Pancreas (tissue), 10 donors: Measurements from ENCODE around the gene WNK2. TPM values are rescaled to one million over a fixed set of nuclear protein-coding genes. Genes with fewer than 3 reads are reported as not detected.

Experiments used
- ATAC-seq, 4 donors: fragments of 200-7000 bp; cut with Tn5 transposase; one replicate each; pipeline versions ENCODE4 v1.8.0 to v1.9.1; 2020; ENCODE audit warnings: mild to moderate bottlenecking in 4 of 4, moderate library complexity in 4 of 4
- DNase-seq, 6 donors: peaks; one replicate each; pipeline ENCODE4 v3.0.0-alpha.2; 2020
- FAIRE-seq: peaks from 2 replicates; lab custom pipeline; 2012; peaks lifted over from hg19 to GRCh38; lab: Jason Lieb, UNC
- H3K27ac ChIP-seq, 4 donors: fragments of 200-600 bp; sonication (generic); 1 replicate in 3 of 4; 2 replicates in 1 of 4; pipeline versions ENCODE4 v1.5.0 to v1.8.0; 2020
- H3K27me3 ChIP-seq, 4 donors: fragments of 200-600 bp; one replicate each; pipeline ENCODE4 v1.8.0; 2021
- H3K36me3 ChIP-seq, 3 donors: fragments of 200-600 bp; sonication (generic) in 1 of 3; one replicate each; pipeline versions ENCODE4 v1.5.0 to v1.8.0; 2020 to 2021
- H3K4me1 ChIP-seq, 3 donors: fragments of 200-600 bp; one replicate each; pipeline ENCODE4 v1.8.0; 2021
- H3K4me3 ChIP-seq, 4 donors: fragments of 200-600 bp; sonication (generic) in 2 of 4; one replicate each; pipeline versions ENCODE4 v1.5.0 to v1.8.0; 2020 to 2021
- H3K9me3 ChIP-seq, 4 donors: fragments of 200-600 bp; one replicate each; pipeline ENCODE4 v1.8.0; 2021
- WGBS, 2 donors: extraction: QIAGEN DNeasy Blood & Tissue Kit; methylation state at CpG; one replicate each; pipeline ENCODE4 v1.1.7; 2013; 5-methylcytosine and 5-hydroxymethylcytosine counted together
- intact Hi-C, 3 donors: fragments of 100-400 bp; cut with DNase I; formaldehyde crosslinking; loops; one replicate each; pipeline versions ENCODE4 v1.11.1 to v1.14.2; 2022
- polyA plus RNA-seq, 2 donors: library from polyadenylated mRNA; stranded (reverse); fragments of 200-250 nt; gene quantifications; one replicate each; pipeline ENCODE4 v1.2.3, GENCODE V29; 2013
- total RNA-seq, 6 donors: library from RNA; stranded (reverse); fragmentation: NEBNext Ultra II Directional in 4 of 6; extraction: Animal tissue kit (Norgen Biotek cat#: 25700) in 4 of 6; gene quantifications; one replicate each; pipeline versions ENCODE4 v1.2.1 to v1.2.4, GENCODE V29; 2021 to 2023
- TF ChIP-seq, protein P1 (sequence below), 4 donors: fragments of 200-600 bp; sonication (generic) in 3 of 4; IDR thresholded peaks; one replicate each; pipeline versions ENCODE4 v1.5.0 to v1.8.0; 2021; ENCODE audit warnings: antibody characterized with exemption in 4 of 4
- donor health status: healthy with polysubstance abuse.
- donor health status: DM: no; HTN: no; CAD: no; lungs with moderate emphysema.
- donor health status: DM: no; HTN: no; CAD: no.
- donor health status: control.
- donor health status: control.
- donor health status: Bipolar disorder and iron deficiency.
- donor health status: DM: yes; HTN: yes; CAD: no.
- donor health status: DM: no; HTN: no; CAD: no.
- donor health status: DM: no; HTN: no; CAD: no.
- donor health status: DM: yes; HTN: yes; CAD: no.

The WNK2 gene
- total and polyA plus RNA-seq, 8 donors = 53.5 to 121 (median 89.4) TPM

DNA sequence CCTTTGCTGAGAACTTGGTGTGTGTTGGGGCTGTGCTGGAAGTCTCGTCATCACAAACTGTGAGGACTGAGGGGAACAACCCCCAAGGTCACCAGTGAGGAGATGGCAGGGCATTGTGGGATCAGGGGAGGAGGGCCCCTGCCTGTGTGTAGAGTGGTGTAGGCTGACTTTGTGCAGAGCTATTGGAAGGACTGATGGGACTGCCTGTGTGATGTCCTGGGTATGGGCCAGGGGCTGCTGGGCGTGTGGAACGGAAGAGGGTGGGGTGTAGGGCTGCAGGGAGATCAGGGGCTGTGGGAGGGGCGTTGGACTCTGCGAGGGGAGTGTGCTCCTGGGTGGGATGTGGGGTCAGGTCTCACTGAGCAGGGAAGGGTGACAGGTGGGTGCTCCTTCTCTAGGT, 3.6 kb downstream of the WNK2 start:
- 31 to 42% methylated on average over 5 of the region's 5 CpGs for WGBS, 2 donors
- ATAC-seq (peak in 1 of 4 donors; percentile 0), DNase-seq (peak in 1 of 6 donors; percentile 66), FAIRE-seq (no peak)
- Histone ChIP-seq H3K4me3 (peak overlapping the region in 2 of 4 donors; percentile 67 to 76), H3K36me3 (no peaks in the 10 kb centered on the region), H3K27me3 (no peaks in the 10 kb centered on the region), H3K4me1 (peaks cover 22 to 41% (median 27%) of the 10 kb centered on the region in 3 donors), H3K27ac (peak overlapping the region; percentile 39 to 85 (median 74)), H3K9me3 (no peaks in the 10 kb centered on the region)
- intact Hi-C loops = loop anchor here in 1 of 3 donors (10.0 kb wide), 1 partner anchor 117 kb away; no protein-coding TSS in a partner anchor
- TF ChIP-seq, protein P1, sequence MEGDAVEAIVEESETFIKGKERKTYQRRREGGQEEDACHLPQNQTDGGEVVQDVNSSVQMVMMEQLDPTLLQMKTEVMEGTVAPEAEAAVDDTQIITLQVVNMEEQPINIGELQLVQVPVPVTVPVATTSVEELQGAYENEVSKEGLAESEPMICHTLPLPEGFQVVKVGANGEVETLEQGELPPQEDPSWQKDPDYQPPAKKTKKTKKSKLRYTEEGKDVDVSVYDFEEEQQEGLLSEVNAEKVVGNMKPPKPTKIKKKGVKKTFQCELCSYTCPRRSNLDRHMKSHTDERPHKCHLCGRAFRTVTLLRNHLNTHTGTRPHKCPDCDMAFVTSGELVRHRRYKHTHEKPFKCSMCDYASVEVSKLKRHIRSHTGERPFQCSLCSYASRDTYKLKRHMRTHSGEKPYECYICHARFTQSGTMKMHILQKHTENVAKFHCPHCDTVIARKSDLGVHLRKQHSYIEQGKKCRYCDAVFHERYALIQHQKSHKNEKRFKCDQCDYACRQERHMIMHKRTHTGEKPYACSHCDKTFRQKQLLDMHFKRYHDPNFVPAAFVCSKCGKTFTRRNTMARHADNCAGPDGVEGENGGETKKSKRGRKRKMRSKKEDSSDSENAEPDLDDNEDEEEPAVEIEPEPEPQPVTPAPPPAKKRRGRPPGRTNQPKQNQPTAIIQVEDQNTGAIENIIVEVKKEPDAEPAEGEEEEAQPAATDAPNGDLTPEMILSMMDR (IDR thresholded peaks at IDR 0.05) = no peak

DNA sequence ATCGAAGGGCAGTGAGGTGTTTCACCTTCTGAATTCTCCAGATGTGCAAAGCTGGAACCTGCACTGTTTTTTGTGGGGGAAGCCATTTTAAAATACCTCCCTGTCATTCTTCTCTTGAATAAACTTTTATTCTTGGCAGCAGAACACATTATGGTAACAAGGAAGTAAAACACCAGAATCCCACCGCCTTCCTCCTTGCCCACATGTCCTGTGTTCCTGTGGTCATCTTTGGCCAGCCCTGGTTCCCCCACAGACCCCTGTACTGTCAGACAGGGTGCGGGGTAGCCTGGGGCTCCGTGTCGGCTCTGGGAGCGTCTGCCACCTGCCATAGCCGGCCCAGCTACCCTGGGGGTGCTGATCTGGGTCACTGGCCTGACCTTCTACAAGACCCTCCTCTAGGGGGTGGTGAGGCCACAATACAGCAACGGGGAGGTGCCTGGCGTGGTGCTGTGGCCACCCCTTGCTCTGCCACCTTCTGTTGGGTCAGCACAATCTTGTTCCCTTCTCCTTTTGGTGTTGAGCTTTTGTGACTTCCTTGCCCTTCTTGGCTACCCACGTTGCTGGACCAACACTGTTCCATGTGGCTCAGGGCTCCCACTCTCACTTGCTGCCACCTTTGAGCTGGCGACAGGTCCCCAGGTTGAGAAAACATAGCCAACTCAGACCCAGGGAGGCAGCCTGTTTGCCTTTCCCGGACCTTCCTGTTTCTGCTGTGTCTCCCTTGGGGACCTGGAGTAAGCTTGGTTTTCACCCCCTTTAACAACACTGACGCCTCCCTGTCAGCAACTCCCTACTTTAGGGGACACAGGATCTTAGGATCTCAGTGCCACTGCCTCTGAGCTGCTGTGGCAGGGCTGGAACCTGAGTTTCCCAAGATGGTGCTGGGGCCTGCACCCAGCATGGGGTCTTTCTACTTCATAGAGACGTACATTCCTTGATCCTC, 4.8 kb downstream of the WNK2 start:
- FAIRE-seq (no peak), DNase-seq (peak in 2 of 6 donors; percentile 62 to 71), ATAC-seq (peak in 1 of 4 donors; percentile 2)
- Histone ChIP-seq H3K4me3 (no peak overlapping the region), H3K27me3 (no peaks in the 10 kb centered on the region), H3K36me3 (no peaks in the 10 kb centered on the region), H3K4me1 (peaks cover 25 to 40% (median 28%) of the 10 kb centered on the region in 3 donors), H3K27ac (peak overlapping the region; percentile 54 to 85 (median 70)), H3K9me3 (no peaks in the 10 kb centered on the region)
- 39 to 49% methylated on average over 14 of the region's 14 CpGs for WGBS, 2 donors
- TF ChIP-seq, protein P1 (IDR thresholded peaks at IDR 0.05) = no peak
- intact Hi-C loops = loop anchor here in 1 of 3 donors (10.0 kb wide), 1 partner anchor 116 kb away; no protein-coding TSS in a partner anchor

DNA sequence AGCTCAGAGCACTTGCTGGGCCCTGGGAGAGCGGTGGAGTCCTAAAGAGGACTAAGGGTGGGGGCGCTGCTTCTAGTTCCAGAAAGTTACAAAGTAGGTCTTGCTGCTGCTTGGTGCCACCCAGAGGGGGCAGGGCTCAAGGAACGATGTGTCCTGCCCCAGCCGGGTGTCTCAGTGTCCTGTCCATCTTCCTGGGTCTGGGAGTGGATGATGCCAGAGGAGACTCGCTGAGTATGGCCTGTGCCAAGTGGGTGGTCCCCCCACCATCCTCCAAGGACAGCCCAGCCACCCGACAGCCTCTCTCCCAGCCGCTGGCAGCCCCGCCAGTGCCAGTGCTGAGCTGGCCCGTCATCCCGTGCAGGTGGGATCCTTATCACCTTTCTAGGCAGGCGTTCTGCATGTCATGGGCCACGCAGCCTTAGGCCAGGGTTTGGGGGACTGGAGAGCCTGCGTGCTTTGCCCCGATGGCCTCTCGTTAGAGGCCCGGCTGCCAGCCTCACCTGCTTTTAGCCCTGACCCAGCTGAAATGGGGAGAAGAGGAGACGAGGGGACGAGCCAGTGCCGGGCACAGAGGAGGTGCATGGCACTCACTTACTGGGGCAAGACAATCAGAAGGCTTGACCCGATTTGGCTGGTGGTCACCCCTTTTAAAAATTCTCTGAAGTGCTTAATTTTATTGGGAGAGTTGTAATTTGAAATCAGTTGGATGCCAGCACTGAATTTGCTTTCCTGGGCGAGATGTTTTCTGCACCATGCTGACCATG, 5.6 kb downstream of the WNK2 start:
- H3K9me3 ChIP-seq = no peaks in the 10 kb centered on the region
- TF ChIP-seq, protein P1 (IDR thresholded peaks at IDR 0.05) = no peak
- 42 to 47% methylated on average over 21 of the region's 21 CpGs for WGBS, 2 donors
- intact Hi-C loops = loop anchor here in 1 of 3 donors (10.0 kb wide), 1 partner anchor 115 kb away; no protein-coding TSS in a partner anchor
- no peaks in the 10 kb centered on the region for H3K36me3 ChIP-seq
- no peak overlapping the region for H3K4me3 ChIP-seq
- FAIRE-seq (no peak), ATAC-seq (no peak), DNase-seq (peak in 1 of 6 donors; percentile 56)
- H3K27me3 ChIP-seq = no peaks in the 10 kb centered on the region
- peak overlapping the region; percentile 54 to 85 (median 70) for H3K27ac ChIP-seq
- peaks cover 31 to 49% (median 36%) of the 10 kb centered on the region in 3 donors for H3K4me1 ChIP-seq

DNA sequence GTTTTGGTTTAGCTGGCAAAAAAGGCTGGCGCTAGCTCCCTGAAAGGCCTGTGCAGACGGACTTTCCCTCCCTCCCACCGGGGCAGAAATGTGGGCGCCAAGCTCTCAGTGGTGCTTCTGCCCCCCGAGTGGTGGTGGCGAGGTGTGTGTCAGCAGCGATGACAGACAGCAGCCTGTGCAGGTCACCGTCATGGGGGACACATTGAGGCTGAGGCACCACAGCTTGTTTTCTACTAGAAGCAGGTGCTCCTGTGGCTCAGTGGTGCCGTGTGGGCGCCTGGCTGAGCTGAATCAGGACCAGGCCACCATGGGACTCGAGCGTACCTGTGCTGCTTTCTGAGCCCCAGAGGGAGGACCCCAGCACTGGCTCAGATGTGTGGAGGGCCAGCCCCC, 6.2 kb downstream of the WNK2 start:
- no peak for ATAC-seq
- H3K27me3 ChIP-seq = no peaks in the 10 kb centered on the region
- peaks cover 37 to 53% (median 42%) of the 10 kb centered on the region in 3 donors for H3K4me1 ChIP-seq
- TF ChIP-seq, protein P1 (IDR thresholded peaks at IDR 0.05) = no peak
- peak in 1 of 6 donors; percentile 42 for DNase-seq
- no peak overlapping the region for H3K4me3 ChIP-seq
- intact Hi-C loops = no loop called here
- no peaks in the 10 kb centered on the region for H3K9me3 ChIP-seq
- WGBS, 2 donors = 61 to 70% methylated on average over 12 of the region's 12 CpGs
- H3K27ac ChIP-seq = peak overlapping the region in 1 of 4 donors; percentile 84
- no peak for FAIRE-seq
- no peaks in the 10 kb centered on the region for H3K36me3 ChIP-seq
